HUDEP-2 (cell line): ENCODE measurements around the gene FMN1.

Experiments used
- DNase-seq, 76 experiments: peaks; one replicate each; lab custom pipeline; 2025; ENCODE audit not compliant: unreplicated experiment in 76 of 76; lab: John Stamatoyannopoulos, UW

Gene FMN1

GRCh38 chr15:32747921-32748342 is 446.6 kb downstream of the FMN1 start:
- DNase-seq = no peak

DNA sequence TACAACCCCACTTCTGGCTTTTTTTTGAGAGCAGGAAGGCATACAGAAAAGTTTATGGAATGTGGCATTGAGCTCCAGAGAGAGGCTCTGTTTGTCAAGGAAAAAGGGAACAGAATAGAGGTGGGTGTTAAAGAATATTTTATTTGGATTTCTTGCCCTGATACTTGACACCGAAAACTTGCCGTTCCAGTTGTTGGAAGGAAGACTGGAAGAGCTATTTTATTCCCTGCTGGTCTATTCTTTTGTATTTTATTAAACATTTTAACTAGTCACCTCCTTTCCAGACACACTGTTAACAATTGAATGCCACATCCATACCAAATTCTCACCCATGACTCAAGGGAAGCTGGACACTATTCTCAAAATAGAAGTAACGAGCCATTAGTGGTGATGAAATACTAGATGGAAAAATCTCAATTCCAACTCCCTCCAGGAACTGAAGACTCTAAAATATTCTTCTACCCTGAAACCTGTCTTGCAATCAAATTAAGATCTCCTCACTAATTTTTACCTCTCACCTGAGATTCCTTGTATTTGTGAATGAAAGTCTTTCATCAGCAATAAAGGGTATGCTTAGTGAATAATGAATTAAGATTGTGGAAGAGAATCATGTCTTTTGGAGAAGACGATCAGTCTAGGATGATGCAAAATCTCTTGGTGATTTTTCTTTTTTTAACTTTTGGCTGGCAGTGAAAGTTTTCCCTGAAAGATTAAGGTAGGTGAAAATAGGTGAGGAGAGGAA is 448.2 kb downstream of the FMN1 start:
- DNase-seq = no peak

- DNase-seq = peak in 1 of 76 experiments; percentile 3
Measured at GRCh38 chr15:32743411-32744140, 450.9 kb downstream of the FMN1 start.

- DNase-seq = no peak
Measured at GRCh38 chr15:32739522-32740063, 454.9 kb downstream of the FMN1 start.

GRCh38 chr15:32738666-32739065 is 455.8 kb downstream of the FMN1 start:
- DNase-seq = no peak

DNA sequence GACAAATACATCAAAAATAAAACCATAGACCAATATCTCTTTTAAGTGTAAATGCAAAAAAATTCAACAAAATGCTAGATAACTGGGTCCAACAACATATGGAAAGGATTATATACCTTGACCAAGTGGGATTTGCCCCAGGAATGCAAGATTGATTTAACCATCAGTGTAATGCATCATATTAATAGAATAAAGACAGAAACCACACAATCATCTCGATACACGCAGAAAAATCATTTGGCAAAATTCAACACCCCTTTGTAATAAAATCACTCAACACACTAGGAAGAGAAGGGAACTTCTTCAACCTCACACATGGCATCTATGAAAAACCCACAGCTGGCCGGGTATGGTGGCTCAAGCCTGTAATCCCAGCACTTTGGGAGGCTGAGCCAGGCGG is 457.2 kb downstream of the FMN1 start:
- no peak for DNase-seq

DNA sequence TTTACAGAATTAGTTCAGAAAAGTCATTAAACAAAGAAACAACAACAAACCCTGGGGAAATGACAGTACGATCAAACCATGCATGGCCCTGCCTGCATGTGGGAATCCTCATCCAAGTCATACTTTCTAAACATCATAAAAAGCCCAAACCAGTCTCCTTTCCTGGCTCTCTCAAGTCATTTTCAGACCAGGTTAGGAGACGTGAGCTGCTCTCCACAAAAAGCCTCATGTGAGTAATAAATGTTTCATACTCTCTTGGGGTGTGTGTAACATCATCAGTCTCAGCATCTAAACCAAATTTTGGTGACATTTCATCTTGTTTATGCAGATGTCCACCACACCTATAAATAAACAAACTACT is 457.8 kb downstream of the FMN1 start:
- DNase-seq = no peak

DNA sequence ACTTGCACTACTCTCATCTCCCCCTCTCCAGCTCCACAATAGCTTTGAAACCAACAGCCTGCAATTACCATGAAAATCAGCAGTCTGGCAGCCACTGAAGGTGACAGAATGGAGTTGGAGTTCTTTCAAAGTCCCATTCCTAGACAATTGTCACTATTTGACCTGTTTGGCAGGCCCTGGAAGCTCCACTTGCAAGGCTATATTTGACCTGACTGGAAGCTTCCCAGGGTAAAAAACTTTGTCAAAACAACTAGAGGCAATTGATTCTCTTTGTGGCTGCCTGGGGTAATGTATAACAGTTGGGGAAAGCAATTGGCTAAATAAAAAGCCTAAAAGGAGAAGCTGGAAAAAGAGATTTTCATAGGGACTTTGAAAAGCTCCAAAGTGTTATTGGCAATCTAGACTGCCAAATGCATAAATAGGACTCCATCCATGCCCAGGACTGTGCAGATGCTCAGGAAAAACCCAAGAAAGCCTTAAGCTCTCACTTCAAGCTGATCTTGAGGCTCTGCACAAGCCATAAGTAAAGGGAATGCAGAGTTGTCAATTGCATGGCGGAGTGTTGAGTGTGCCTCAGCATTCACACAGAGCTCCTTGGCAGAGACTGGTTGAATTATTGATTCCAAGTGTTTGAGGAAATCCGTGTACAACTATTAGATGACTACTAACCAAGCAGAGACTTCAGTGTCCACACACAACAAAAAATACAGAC is 458.4 kb downstream of the FMN1 start:
- DNase-seq = no peak

DNA sequence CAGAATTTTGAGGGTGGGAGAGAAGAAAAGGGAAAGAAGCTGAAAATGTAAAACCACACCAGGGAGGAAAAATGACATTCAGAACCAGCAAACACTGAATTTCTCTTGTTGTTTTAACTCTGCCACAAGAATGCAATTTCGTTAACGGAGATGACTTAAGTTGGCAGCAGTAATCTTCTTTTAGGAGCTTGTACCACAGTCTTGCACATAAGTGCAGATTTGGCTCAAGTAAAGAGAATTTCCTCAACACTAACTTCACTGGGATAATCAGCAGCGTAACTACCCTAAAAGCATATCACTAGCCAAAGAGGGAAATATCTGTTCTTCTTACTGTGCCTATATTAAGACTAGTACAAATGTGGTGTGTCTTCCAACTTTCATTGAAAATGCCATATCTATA is 461.2 kb downstream of the FMN1 start:
- DNase-seq = no peak

DNA sequence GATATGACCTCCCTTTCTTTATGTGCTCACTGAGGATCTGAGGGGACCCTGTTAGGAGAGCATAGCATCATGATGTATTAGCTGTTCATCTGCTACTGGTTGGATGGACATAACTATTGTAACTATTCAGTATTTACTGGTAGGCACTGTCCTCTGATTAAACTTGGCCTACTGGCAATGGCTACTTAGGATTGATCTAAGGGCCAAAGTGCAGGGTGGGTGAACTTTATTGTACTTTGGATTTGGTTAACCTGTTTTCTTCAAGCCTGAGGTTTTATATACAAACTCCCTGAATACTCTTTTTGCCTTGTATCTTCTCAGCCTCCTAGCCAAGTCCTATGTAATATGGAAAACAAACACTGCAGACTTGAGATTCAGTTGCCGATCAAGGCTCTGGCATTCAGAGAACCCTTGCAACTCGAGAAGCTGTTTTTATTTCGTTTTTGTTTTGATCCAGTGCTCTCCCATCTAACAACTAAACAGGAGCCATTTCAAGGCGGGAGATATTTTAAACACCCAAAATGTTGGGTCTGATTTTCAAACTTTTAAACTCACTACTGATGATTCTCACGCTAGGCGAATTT is 461.8 kb downstream of the FMN1 start:
- DNase-seq = no peak

DNA sequence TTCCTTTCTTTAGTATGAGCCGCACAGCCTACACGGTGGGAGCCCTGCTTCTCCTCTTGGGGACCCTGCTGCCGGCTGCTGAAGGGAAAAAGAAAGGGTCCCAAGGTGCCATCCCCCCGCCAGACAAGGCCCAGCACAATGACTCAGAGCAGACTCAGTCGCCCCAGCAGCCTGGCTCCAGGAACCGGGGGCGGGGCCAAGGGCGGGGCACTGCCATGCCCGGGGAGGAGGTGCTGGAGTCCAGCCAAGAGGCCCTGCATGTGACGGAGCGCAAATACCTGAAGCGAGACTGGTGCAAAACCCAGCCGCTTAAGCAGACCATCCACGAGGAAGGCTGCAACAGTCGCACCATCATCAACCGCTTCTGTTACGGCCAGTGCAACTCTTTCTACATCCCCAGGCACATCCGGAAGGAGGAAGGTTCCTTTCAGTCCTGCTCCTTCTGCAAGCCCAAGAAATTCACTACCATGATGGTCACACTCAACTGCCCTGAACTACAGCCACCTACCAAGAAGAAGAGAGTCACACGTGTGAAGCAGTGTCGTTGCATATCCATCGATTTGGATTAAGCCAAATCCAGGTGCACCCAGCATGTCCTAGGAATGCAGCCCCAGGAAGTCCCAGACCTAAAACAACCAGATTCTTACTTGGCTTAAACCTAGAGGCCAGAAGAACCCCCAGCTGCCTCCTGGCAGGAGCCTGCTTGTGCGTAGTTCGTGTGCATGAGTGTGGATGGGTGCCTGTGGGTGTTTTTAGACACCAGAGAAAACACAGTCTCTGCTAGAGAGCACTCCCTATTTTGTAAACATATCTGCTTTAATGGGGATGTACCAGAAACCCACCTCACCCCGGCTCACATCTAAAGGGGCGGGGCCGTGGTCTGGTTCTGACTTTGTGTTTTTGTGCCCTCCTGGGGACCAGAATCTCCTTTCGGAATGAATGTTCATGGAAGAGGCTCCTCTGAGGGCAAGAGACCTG is 463.5 kb downstream of the FMN1 start:
- peak in 33 of 76 experiments; percentile 1 to 63 (median 22) for DNase-seq

DNA sequence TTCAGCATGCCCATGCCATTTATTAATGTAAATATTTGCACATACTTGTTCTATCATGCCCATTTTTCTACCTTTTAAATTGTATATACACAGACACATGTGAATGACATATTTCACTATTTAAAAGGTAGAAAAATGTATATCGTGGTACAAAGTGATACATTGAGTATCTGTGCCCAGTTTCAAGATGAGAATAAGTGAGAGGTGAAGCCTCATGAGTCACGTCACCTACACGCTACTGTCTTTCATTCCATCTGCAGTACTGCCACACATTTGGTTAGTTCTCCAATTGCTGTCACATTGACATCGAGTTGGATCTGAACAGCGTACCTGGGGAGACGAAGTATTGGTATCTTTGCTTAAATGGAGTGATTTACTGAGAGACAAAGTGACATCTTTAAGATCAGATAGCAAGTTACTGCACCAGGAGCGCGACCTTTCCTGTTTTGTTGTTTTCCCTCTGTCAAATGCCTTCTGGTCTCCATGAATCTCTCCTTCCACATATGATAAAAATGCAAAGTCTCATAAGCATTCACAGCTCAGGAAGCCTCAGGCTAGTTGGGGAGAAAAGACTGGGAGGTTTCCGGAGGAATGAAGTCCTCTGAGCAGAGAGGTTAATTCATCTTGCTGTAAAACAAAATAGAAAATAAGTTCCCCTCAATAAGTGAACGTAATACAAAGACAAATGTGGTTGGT is 464.7 kb downstream of the FMN1 start:
- DNase-seq = no peak

DNA sequence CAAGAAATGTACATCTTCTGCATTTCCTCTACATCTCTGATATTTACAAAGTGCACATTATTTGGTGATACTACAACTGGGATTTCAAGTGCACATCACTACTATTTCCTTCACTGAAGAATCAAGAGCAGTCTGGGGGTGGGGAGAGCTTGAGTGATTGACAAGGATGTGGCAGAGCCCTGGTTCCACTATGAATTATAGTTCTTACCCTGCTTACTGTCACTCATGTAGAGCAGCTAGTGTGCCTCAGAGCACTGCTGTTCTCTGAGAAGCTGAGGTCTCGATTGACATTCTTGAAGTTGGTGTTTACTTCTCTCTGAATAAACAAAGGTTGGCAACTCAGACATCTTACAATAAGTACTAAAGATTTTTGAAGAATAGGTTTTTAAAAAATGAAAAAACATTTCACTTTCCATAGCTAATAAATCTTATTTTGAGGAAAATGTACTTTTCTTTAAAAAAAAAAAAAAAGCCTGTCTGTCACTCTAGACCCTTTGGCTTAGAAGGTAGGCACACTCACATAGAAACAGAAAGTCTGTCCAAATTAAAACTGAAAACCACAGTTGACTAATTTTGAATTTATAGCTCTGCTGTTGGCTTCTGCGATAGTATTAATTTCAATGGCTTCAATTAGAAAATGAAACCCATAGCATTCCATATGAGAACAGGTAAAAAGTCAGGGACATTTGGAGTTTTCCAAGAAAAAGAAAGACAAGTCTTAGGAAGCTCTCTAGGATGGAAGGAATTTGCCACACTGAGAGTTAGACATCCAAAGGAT is 471.2 kb downstream of the FMN1 start:
- DNase-seq = no peak

DNA sequence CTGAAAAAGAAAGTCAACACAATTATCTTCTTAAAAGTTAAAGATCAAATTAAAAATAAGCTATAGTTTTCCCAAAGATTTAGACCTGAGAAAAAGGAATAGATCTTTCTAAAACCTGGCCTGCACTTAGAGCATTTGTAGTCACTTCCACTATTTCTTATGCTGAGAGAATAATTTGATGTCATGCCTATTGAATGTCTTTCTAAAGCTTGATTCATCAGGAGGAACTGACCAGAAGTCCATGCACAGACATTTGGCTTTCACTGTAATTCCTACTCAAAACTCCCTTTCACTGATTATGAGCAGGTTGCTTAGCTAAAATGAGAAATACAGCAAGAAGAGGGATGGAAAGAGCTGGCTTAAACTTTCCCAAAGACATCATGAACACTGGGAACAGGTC is 472.4 kb downstream of the FMN1 start:
- DNase-seq = no peak

DNA sequence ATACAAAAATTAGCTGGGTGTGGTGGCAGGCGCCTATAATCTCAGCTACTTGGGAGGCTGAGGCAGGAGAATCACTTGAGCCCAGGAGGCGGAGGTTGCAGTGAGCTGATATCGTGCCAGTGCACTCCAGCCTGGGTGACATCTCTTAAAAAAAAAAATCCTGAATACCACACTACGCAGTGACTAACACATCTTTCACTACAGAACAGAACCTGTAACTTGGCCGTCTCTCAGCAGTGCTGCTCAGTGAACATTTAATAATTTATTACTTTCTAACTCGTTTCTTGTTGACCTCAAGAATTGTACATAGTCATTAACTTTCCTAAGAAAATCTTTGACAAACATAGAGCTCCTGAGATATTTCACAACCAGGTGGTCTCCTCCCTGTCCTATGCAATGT is 472.9 kb downstream of the FMN1 start:
- DNase-seq = no peak

- DNase-seq = no peak
Measured at GRCh38 chr15:32718821-32719716, 475.4 kb downstream of the FMN1 start.

GRCh38 chr15:32718227-32718820 is 476.2 kb downstream of the FMN1 start:
- DNase-seq = no peak
